NT2/D1 (cell line): ENCODE results near the gene SDK1.

Source experiments
- DNase-seq: peaks from one replicate; pipeline ENCODE4 v3.0.0-alpha.2; 2011; ENCODE audit warnings: low read depth, low spot score
- H3K27me3 ChIP-seq: 2 replicates; pipeline ENCODE4 v1.6.0; 2011; ENCODE audit warnings: mild to moderate bottlenecking; ENCODE audit not compliant: insufficient read length, insufficient read depth
- H3K36me3 ChIP-seq: 2 replicates; pipeline ENCODE4 v1.6.1; 2011; ENCODE audit warnings: mild to moderate bottlenecking, low read length, mixed read lengths; ENCODE audit not compliant: insufficient read depth, insufficient read length
- H3K4me1 ChIP-seq: 2 replicates; pipeline ENCODE4 v1.5.1; 2011; ENCODE audit not compliant: insufficient read depth, insufficient read length
- H3K4me3 ChIP-seq: 2 replicates; pipeline ENCODE4 v1.5.1; 2011; ENCODE audit warnings: low read depth; ENCODE audit not compliant: insufficient read length
- H3K9ac ChIP-seq: 2 replicates; pipeline ENCODE4 v1.6.0; 2011; ENCODE audit warnings: low read depth; ENCODE audit not compliant: insufficient read length
- H3K9me3 ChIP-seq: 2 replicates; pipeline ENCODE4 v1.5.1; 2011; ENCODE audit warnings: mild to moderate bottlenecking, low read length; ENCODE audit not compliant: insufficient read depth
- SUZ12 ChIP-seq: IDR thresholded peaks from 2 replicates; pipeline ENCODE4 v1.6.1; 2011; ENCODE audit not compliant: insufficient read length, insufficient read depth; ENCODE audit errors: extremely low read depth
- YY1 ChIP-seq: IDR thresholded peaks from 2 replicates; pipeline ENCODE4 v1.6.1; 2011; ENCODE audit not compliant: insufficient read length, insufficient read depth
- ZNF274 ChIP-seq: IDR thresholded peaks from 2 replicates; pipeline ENCODE4 v1.6.1; 2011; ENCODE audit warnings: mild to moderate bottlenecking, low read depth, low read length

SDK1 gene

GRCh38 chr7:4188651-4189050, 887.6 kb downstream of the SDK1 start:
- no peak for DNase-seq
- H3K4me3 ChIP-seq: no peak overlapping the region

GRCh38 chr7:4189131-4189570, 888.1 kb downstream of the SDK1 start:
- Histone ChIP-seq H3K4me3 (no peak overlapping the region), H3K9ac (no peak overlapping the region), H3K9me3 (no peaks in the 10 kb centered on the region), H3K4me1 (peaks cover 6% of the 10 kb centered on the region), H3K27me3 (no peaks in the 10 kb centered on the region), H3K36me3 (no peaks in the 10 kb centered on the region)
- no peak for DNase-seq
- TF ChIP-seq SUZ12 (no peak), ZNF274 (no peak)

More at GRCh38 chr7:4188651-4189050, 887.6 kb downstream of the SDK1 start:
- Histone ChIP-seq H3K36me3 (no peaks in the 10 kb centered on the region), H3K4me1 (peaks cover 9% of the 10 kb centered on the region), H3K27me3 (no peaks in the 10 kb centered on the region), H3K9ac (no peak overlapping the region), H3K9me3 (no peaks in the 10 kb centered on the region)
- TF ChIP-seq SUZ12 (no peak), YY1 (no peak), ZNF274 (no peak)

GRCh38 chr7:4190010-4190981, 889.2 kb downstream of the SDK1 start:
- H3K9ac ChIP-seq: no peak overlapping the region
- peaks cover 6% of the 10 kb centered on the region for H3K4me1 ChIP-seq
- no peaks in the 10 kb centered on the region for H3K9me3 ChIP-seq
- DNase-seq: no peak
- H3K36me3 ChIP-seq: no peaks in the 10 kb centered on the region
- no peaks in the 10 kb centered on the region for H3K27me3 ChIP-seq
- TF ChIP-seq ZNF274 (no peak), SUZ12 (no peak), YY1 (no peak)
- H3K4me3 ChIP-seq: no peak overlapping the region

- no peak for TF ChIP-seq ZNF274
- no peak for TF ChIP-seq SUZ12
- no peak for TF ChIP-seq YY1
These were observed 890.0 kb downstream of the SDK1 start for GRCh38 chr7:4191046-4191445.

GRCh38 chr7:4191525-4191924, 890.5 kb downstream of the SDK1 start:
- DNase-seq: no peak
- no peak overlapping the region for H3K9ac ChIP-seq
- H3K9me3 ChIP-seq: no peaks in the 10 kb centered on the region
- no peaks in the 10 kb centered on the region for H3K27me3 ChIP-seq
- H3K4me3 ChIP-seq: no peak overlapping the region
- no peaks in the 10 kb centered on the region for H3K36me3 ChIP-seq
- TF ChIP-seq SUZ12 (no peak), ZNF274 (no peak), YY1 (no peak)
- peaks cover 11% of the 10 kb centered on the region for H3K4me1 ChIP-seq

More at GRCh38 chr7:4191046-4191445, 890.0 kb downstream of the SDK1 start:
- peaks cover 6% of the 10 kb centered on the region for H3K4me1 ChIP-seq
- no peaks in the 10 kb centered on the region for H3K9me3 ChIP-seq
- no peaks in the 10 kb centered on the region for H3K36me3 ChIP-seq
- H3K27me3 ChIP-seq: no peaks in the 10 kb centered on the region
- no peak overlapping the region for H3K4me3 ChIP-seq
- no peak overlapping the region for H3K9ac ChIP-seq
- no peak for DNase-seq

GRCh38 chr7:4195660-4196059, 894.6 kb downstream of the SDK1 start:
- H3K36me3 ChIP-seq: no peaks in the 10 kb centered on the region
- no peaks in the 10 kb centered on the region for H3K27me3 ChIP-seq
- H3K9me3 ChIP-seq: no peaks in the 10 kb centered on the region; the same call in 1 of the 2 replicates
- H3K9ac ChIP-seq: no peak overlapping the region
- no peak for DNase-seq
- no peak for TF ChIP-seq ZNF274
- no peak for TF ChIP-seq YY1
- peaks cover 6% of the 10 kb centered on the region for H3K4me1 ChIP-seq
- H3K4me3 ChIP-seq: no peak overlapping the region

- no peaks in the 10 kb centered on the region; the same call in 1 of the 2 replicates for H3K9me3 ChIP-seq
- peaks cover 6% of the 10 kb centered on the region for H3K4me1 ChIP-seq
- H3K27me3 ChIP-seq: no peaks in the 10 kb centered on the region
- no peaks in the 10 kb centered on the region for H3K36me3 ChIP-seq
- no peak for DNase-seq
- no peak for TF ChIP-seq SUZ12
- TF ChIP-seq ZNF274: no peak
- TF ChIP-seq YY1: no peak
- H3K9ac ChIP-seq: no peak overlapping the region
- H3K4me3 ChIP-seq: no peak overlapping the region
These were observed 895.2 kb downstream of the SDK1 start for GRCh38 chr7:4196121-4196819.
